GM12873 (cell line): Measurements from ENCODE around the gene KANK2.

Experiments
- CTCF ChIP-seq: IDR thresholded peaks from 2 replicates; pipeline ENCODE4 v1.5.1; 2012; ENCODE audit warnings: low read depth, mild to moderate bottlenecking, moderate library complexity, low read length, control low read depth; ENCODE audit not compliant: insufficient read depth; ENCODE audit errors: missing control alignments

Gene KANK2

GRCh38 chr19:11201791-11202190, 4.4 kb upstream of the KANK2 start:
- TF ChIP-seq CTCF: no peak

GRCh38 chr19:11200931-11201330, 3.6 kb upstream of the KANK2 start:
- TF ChIP-seq CTCF: no peak

GRCh38 chr19:11200015-11200574, 2.8 kb upstream of the KANK2 start:
- TF ChIP-seq CTCF: no peak

GRCh38 chr19:11199517-11199916, 2.2 kb upstream of the KANK2 start:
- TF ChIP-seq CTCF: no peak

- TF ChIP-seq CTCF: no peak
Measured at GRCh38 chr19:11198769-11199424, 1.6 kb upstream of the KANK2 start.

GRCh38 chr19:11198175-11198534, 810 bp upstream of the KANK2 start:
- TF ChIP-seq CTCF: no peak

GRCh38 chr19:11196406-11197287, 698 bp downstream of the KANK2 start:
- TF ChIP-seq CTCF: no peak
